ENCODE measurements around the gene RNF213. TPM values are rescaled to one million over a fixed set of nuclear protein-coding genes. Genes with fewer than 3 reads are reported as not detected.

The RNF213 gene
- total and polyA plus RNA-seq, 10 of the 15 experiments (the other 5 are each of a cell fraction or from before 2014, with no cell fraction given) = 18.6 to 145 (median 65.8) TPM

DNA sequence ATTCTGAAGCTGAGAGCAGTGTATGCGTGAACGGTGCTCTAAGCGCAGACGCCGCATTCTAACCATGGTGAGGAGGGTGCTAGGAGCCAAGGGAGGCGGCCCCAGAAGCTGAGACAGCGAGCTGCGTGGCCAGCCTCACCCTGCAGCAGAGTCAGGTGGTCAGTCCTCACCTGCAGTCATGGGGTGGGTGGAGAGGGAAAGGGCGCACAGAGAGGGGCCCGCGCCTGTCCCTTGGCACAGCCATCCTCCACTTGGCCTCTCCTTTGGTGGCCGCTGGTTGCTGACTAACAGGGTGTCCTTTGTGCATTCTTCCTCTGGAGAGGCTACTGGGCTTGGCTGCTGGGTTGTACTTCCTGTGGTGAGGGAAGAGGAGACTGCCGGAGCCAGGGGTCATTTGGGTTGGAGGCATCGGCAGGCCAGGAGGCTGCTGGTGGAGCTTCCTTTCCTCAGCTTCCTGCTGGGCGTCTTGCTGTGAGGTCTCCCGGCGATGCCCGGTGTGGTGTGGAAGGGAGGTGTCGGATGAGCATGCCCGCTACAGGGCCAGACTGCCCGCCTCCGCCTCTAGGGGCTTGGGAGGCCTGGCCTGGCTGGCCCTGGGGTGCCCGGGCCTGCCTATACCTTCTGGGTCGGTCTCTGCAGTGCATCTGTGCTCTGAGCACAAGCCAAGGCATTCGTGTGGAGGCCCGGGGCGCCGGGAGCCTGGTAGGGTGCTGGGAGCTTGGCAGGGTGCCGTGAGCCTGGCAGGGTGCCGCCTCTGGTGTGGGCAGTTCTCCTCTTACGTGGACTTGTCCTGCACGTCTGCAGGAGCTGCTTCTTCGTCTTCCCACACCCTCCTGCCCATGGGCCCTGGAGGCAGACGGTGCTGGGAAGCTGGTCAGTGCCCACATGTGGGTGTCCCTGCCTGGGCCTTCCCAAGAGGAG is 17.4 kb downstream of the RNF213 start:
- POLR2A ChIA-PET = no interaction called here
- in situ Hi-C loops (cut with MboI) (no loop called here), intact Hi-C loops (cut with micrococcal nuclease; ENCODE audit: unreplicated experiment) (no loop called here)
- CTCF ChIA-PET = interaction anchor here (1.3 kb wide), 1 partner anchor 67 kb away, joined by 3 read pairs; no protein-coding TSS in a partner anchor
- no peaks in the 10 kb centered on the region for H3K4me1 ChIP-seq (ENCODE audit: control insufficient read depth, insufficient read depth, low read length)
- RAD21 ChIA-PET (ENCODE audit: unreplicated experiment) = no interaction called here
- TF ChIP-seq POU2F2 (IDR thresholded peaks at IDR 0.05; ENCODE audit: borderline replicate concordance, low read depth, low read length) = no peak
- peak; percentile 28 for TF ChIP-seq POLR2A (IDR thresholded peaks at IDR 0.05; ENCODE audit: low read depth, low read length)
- H3K79me2 ChIP-seq (ENCODE audit: control insufficient read depth, insufficient read depth, low read length) = peaks cover 5% of the 10 kb centered on the region
- H4K20me1 ChIP-seq (ENCODE audit: control insufficient read depth, insufficient read depth) = no peaks in the 10 kb centered on the region; the same call in 1 of the 2 replicates
- H3K36me3 ChIP-seq (ENCODE audit: control insufficient read depth in 2 of 2, insufficient read depth in 2 of 2, low read length in 1 of 2) = peaks cover 13 to 28% of the 10 kb centered on the region in 2 experiments; a peak in 3 of 4 replicates
- no peaks in the 10 kb centered on the region for H3K9me3 ChIP-seq (replicated peaks; ENCODE audit: control insufficient read depth, insufficient read depth, low read length)
- SMC1A ChIA-PET (ENCODE audit: uncharacterized antibody, unreplicated experiment) = interaction anchor here (0.5 kb wide), 1 partner anchor 498 kb away, joined by 3 read pairs; no protein-coding TSS in a partner anchor
- no peak overlapping the region for H3K27ac ChIP-seq (ENCODE audit: control insufficient read depth, insufficient read depth)
- H3K4me3 ChIP-seq = no peak overlapping the region
- H3K27me3 ChIP-seq (replicated peaks in 1 of 2; ENCODE audit: control insufficient read depth in 2 of 2, insufficient read depth in 2 of 2, low read length in 1 of 2) = no peaks in the 10 kb centered on the region
- H3K4me2 ChIP-seq (ENCODE audit: control insufficient read depth, insufficient read depth) = no peak overlapping the region
- H3K9ac ChIP-seq (ENCODE audit: control insufficient read depth, insufficient read depth, low read length) = no peak overlapping the region
- FAIRE-seq (no peak), ATAC-seq (no peak), DNase-seq (ENCODE audit: low read depth, low spot score) (no peak)
- 91% methylated on average over 34 of the region's 34 CpGs for WGBS (ENCODE audit: insufficient coverage, insufficient replicate concordance, low lambda C conversion rate, missing lambda C conversion rate)
- H2AFZ ChIP-seq (ENCODE audit: control insufficient read depth, low read depth, low read length) = no peak overlapping the region
- BruUV-seq (replicated peaks) = no TSS peak

DNA sequence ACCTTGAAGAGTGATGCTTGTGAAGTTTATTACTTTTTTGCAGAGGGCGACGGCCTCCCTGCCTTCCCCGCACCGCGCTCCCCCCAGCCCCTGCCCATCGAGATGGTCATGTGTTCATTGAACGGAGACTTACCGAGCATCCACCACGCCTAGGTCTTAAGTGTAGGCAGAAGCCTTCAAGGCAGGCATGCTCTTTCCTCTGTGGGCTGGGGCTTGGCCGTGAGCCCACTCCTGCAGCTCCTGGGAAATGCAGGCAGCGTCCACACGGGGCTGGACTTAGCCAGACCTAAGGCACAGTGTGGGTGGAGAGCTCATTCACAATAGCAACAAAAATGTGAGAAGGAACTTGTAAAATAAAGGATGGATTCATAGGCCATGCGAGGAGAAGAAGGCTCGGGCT is 19.2 kb downstream of the RNF213 start:
- no peak overlapping the region for H3K27ac ChIP-seq (ENCODE audit: control insufficient read depth, insufficient read depth)
- POLR2A ChIA-PET = no interaction called here
- ATAC-seq (no peak), FAIRE-seq (no peak), DNase-seq (ENCODE audit: low read depth, low spot score) (no peak)
- CTCF ChIA-PET = no interaction called here
- RAD21 ChIA-PET (ENCODE audit: unreplicated experiment) = no interaction called here
- H3K36me3 ChIP-seq (ENCODE audit: control insufficient read depth in 2 of 2, insufficient read depth in 2 of 2, low read length in 1 of 2) = peaks cover 9 to 28% of the 10 kb centered on the region in 2 experiments; a peak in 3 of 4 replicates
- intact Hi-C loops (cut with micrococcal nuclease; ENCODE audit: unreplicated experiment) (no loop called here), in situ Hi-C loops (cut with MboI) (no loop called here)
- TSS peak; percentile 22 for BruUV-seq (replicated peaks)
- no peak overlapping the region for H3K9ac ChIP-seq (ENCODE audit: control insufficient read depth, insufficient read depth, low read length)
- H3K4me2 ChIP-seq (ENCODE audit: control insufficient read depth, insufficient read depth) = no peak overlapping the region
- no peak overlapping the region for H2AFZ ChIP-seq (ENCODE audit: control insufficient read depth, low read depth, low read length)
- no peaks in the 10 kb centered on the region for H3K9me3 ChIP-seq (replicated peaks; ENCODE audit: control insufficient read depth, insufficient read depth, low read length)
- H4K20me1 ChIP-seq (ENCODE audit: control insufficient read depth, insufficient read depth) = 0 out of 2 replicates have a peak, but pooled peaks cover 2% of the 10 kb centered on the region
- no peak overlapping the region for H3K4me3 ChIP-seq
- SMC1A ChIA-PET (ENCODE audit: uncharacterized antibody, unreplicated experiment) = no interaction called here
- H3K4me1 ChIP-seq (ENCODE audit: control insufficient read depth, insufficient read depth, low read length) = no peaks in the 10 kb centered on the region
- WGBS (ENCODE audit: insufficient coverage, insufficient replicate concordance, low lambda C conversion rate, missing lambda C conversion rate) = over 99% methylated on average over 14 of the region's 14 CpGs
- H3K79me2 ChIP-seq (ENCODE audit: control insufficient read depth, insufficient read depth, low read length) = no peaks in the 10 kb centered on the region; the same call in none of the 2 replicates
- H3K27me3 ChIP-seq (replicated peaks in 1 of 2; ENCODE audit: control insufficient read depth in 2 of 2, insufficient read depth in 2 of 2, low read length in 1 of 2) = no peaks in the 10 kb centered on the region
- TF ChIP-seq, protein P1, sequence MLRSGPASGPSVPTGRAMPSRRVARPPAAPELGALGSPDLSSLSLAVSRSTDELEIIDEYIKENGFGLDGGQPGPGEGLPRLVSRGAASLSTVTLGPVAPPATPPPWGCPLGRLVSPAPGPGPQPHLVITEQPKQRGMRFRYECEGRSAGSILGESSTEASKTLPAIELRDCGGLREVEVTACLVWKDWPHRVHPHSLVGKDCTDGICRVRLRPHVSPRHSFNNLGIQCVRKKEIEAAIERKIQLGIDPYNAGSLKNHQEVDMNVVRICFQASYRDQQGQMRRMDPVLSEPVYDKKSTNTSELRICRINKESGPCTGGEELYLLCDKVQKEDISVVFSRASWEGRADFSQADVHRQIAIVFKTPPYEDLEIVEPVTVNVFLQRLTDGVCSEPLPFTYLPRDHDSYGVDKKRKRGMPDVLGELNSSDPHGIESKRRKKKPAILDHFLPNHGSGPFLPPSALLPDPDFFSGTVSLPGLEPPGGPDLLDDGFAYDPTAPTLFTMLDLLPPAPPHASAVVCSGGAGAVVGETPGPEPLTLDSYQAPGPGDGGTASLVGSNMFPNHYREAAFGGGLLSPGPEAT (IDR thresholded peaks at IDR 0.05; ENCODE audit: low read depth) = no peak
- TF ChIP-seq, protein P2, sequence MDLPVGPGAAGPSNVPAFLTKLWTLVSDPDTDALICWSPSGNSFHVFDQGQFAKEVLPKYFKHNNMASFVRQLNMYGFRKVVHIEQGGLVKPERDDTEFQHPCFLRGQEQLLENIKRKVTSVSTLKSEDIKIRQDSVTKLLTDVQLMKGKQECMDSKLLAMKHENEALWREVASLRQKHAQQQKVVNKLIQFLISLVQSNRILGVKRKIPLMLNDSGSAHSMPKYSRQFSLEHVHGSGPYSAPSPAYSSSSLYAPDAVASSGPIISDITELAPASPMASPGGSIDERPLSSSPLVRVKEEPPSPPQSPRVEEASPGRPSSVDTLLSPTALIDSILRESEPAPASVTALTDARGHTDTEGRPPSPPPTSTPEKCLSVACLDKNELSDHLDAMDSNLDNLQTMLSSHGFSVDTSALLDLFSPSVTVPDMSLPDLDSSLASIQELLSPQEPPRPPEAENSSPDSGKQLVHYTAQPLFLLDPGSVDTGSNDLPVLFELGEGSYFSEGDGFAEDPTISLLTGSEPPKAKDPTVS (IDR thresholded peaks at IDR 0.05; ENCODE audit: low read depth, low read length) = no peak
- TF ChIP-seq RCOR1 (conservative IDR thresholded peaks at IDR 0.05; ENCODE audit: low read depth, low read length) (no peak), ZNF207 (IDR thresholded peaks at IDR 0.05; ENCODE audit: borderline replicate concordance) (no peak), RFX5 (IDR thresholded peaks at IDR 0.05; ENCODE audit: low read depth, low read length) (no peak), ZSCAN29 (IDR thresholded peaks at IDR 0.05) (no peak)
- TF ChIP-seq, protein P3, sequence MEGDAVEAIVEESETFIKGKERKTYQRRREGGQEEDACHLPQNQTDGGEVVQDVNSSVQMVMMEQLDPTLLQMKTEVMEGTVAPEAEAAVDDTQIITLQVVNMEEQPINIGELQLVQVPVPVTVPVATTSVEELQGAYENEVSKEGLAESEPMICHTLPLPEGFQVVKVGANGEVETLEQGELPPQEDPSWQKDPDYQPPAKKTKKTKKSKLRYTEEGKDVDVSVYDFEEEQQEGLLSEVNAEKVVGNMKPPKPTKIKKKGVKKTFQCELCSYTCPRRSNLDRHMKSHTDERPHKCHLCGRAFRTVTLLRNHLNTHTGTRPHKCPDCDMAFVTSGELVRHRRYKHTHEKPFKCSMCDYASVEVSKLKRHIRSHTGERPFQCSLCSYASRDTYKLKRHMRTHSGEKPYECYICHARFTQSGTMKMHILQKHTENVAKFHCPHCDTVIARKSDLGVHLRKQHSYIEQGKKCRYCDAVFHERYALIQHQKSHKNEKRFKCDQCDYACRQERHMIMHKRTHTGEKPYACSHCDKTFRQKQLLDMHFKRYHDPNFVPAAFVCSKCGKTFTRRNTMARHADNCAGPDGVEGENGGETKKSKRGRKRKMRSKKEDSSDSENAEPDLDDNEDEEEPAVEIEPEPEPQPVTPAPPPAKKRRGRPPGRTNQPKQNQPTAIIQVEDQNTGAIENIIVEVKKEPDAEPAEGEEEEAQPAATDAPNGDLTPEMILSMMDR (IDR thresholded peaks at IDR 0.05 in 2 of 3, conservative IDR thresholded peaks at IDR 0.05 in 1 of 3; ENCODE audit: control insufficient read depth in 2 of 3, extremely low read depth in 1 of 3, insufficient read depth in 1 of 3, low read depth in 3 of 3, low read length in 3 of 3) = no peak

All from GM12878 (cell line).